GM03348 (cell line): ENCODE results near the gene YIF1A.
"Not testable (repeated sequence)": the region's sequence is repeated elsewhere in the genome, so short reads cannot be mapped to it uniquely, and the experiment has no call there.

Source experiments
- DNase-seq: peaks from one replicate; pipeline ENCODE4 v3.0.0; 2012; ENCODE audit warnings: low spot score

Gene YIF1A

GRCh38 chr11:66268952-66269905 lies 19.7 kb downstream of the YIF1A start:
- DNase-seq, result peak; percentile 54

DNA sequence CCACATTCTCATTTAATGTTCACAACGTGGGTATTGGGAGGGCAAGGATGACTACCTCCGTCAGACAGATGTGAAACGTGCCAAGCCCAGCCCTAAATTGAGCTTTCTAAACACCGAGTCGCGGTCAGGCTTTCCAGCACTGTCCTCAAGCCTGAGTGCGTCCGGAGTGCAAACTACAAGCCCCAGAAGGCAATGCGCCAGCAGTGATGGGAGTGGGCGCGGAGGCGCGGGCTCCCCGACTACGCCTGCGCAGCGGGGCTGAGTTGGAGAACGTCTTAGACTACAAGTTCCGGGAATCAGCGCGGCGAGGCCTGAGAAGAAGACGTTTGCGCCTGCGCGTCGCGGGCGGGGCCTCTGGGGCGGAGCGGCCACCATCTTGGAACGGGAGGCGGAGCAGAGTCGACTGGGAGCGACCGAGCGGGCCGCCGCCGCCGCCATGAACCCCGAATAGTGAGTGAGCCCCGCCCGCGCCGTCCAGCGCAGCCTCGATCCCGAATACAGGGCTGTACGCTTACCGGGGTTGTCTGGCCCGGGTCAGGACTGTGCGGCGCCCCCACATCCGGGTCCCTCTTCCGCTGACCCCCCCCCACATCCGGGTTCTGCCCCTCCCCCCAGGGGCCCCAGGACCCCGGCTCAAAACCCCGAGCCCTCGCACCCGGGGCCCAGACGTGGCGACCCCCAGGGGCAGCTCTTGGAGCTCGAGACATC lies 20.5 kb downstream of the YIF1A start, which contains the start of gene RAB1B:
Gene RAB1B (plus strand): TSS at position 396 of the 708 bp plus-strand sequence. CDS start 41 bp downstream, at position 437.
- DNase-seq, result peak; percentile 99

- DNase-seq, result peak; percentile 97
Measured at GRCh38 chr11:66267379-66268243, 21.3 kb downstream of the YIF1A start.

- DNase-seq, result no peak
Measured at GRCh38 chr11:66267039-66267378, 21.9 kb downstream of the YIF1A start.

DNA sequence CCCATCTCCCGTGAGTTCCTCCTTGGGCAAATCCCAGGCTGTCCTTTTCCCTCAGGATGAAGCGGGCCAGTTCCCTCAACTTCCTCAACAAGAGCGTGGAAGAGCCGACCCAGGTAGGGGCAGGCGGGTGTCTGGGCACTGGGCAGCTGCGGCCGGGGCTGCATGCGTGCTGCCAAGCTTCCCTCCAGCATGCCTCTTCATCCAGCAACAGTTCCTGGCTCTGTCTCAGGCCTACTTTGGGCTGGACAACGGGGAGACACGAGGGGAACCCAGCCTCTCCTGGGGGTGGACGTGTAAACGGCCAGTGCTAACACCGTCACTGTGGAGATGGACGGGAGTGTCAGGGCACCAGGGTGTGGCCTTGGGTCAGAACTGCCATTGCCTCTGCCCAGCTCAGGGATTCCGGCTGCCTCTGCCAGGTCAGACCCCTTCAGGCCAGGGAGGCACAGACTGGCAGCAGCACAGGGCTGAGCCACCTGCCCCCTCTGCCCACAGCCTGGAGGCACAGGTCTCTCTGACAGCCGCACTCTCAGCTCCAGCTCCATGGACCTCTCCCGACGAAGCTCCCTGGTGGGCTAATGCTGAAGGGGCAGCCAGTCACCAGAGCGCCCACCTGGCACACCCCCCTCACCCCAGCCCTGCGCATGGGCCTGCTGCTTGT lies 22.4 kb downstream of the YIF1A start:
- no peak for DNase-seq

DNA sequence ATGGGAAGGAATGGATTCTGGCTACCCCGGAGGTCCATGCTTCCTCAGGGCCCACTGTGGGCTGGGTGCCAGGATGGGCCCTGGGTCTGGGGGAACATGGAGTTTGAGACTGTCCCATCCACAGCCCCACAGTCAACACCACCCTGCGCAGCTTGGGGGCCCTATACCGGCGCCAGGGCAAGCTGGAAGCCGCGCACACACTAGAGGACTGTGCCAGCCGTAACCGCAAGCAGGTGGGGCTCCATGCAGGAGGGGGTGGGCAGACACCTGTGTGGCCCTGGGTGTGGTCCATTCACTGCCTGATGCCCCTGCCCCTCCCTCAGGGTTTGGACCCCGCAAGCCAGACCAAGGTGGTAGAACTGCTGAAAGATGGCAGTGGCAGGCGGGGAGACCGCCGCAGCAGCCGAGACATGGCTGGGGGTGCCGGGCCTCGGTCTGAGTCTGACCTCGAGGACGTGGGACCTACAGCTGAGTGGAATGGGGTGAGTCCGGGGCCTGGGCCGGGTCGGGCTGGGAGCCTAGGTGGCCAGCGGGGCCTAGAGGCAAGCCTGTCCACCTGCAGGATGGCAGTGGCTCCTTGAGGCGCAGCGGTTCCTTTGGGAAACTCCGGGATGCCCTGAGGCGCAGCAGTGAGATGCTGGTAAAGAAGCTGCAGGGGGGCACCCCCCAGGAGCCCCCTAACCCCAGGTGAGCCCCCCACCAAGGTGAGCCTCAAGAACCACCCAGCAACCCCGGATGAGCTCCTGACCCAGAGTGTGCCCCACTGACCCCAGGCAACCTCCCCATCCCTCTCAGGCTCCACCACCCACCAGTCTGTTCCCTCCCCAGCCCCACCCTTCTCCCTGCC lies 23.2 kb downstream of the YIF1A start:
- DNase-seq, result no peak

GRCh38 chr11:66264914-66265313 lies 24.0 kb downstream of the YIF1A start:
- no peak for DNase-seq

DNA sequence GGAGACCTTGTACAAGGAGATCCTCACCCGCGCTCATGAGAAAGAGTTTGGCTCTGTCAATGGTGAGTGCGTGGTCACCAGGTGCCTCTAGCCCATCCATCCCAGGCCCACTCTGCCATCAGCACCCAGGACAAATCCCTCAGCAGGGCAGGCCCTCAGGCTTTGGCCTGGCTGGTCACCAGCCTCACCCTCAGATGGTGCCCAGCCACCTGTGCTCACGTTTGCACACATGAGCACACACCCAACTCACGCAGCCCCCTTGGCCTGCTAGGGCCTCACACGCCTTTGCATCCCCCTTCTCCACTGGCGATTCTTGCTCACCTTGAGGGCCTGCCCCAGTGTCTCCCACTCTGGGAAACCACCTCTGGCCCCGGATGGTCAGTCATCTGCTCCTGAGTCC lies 24.6 kb downstream of the YIF1A start:
- no peak for DNase-seq

DNA sequence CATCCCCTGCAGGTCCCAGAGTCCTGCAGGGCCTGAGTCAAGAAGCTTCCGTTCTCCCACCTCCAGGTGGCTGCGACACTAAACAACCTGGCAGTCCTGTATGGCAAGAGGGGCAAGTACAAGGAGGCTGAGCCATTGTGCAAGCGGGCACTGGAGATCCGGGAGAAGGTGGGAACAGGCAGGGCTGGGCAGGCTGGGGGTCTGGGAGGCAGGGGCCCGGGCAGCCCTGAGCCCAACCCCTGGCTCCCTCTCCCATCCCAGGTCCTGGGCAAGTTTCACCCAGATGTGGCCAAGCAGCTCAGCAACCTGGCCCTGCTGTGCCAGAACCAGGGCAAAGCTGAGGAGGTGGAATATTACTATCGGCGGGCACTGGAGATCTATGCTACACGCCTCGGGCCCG lies 25.2 kb downstream of the YIF1A start:
- DNase-seq, result no peak

GRCh38 chr11:66263231-66263630 lies 25.7 kb downstream of the YIF1A start:
- no peak for DNase-seq

GRCh38 chr11:66262696-66263095 lies 26.2 kb downstream of the YIF1A start:
- DNase-seq, result no peak

DNA sequence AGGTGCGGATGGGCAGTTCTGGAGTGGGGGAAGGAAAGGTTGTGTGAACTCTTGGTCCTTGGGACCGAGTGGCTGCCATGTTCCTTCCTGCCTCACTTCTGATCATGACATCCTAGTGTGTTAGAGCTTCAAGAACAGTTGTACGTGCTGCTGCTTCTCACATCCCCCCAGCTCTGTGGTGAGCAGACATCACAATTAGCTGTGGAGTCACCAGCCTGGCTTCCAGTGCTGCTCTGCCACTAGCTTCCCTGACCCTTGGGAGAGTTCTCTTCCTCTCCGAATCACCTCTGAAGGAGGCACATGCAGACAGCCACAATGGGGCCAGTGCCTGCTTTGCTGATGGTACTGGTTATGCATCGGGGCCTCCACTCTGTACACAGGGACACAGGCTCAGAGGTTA lies 26.8 kb downstream of the YIF1A start:
- DNase-seq, result no peak

DNA sequence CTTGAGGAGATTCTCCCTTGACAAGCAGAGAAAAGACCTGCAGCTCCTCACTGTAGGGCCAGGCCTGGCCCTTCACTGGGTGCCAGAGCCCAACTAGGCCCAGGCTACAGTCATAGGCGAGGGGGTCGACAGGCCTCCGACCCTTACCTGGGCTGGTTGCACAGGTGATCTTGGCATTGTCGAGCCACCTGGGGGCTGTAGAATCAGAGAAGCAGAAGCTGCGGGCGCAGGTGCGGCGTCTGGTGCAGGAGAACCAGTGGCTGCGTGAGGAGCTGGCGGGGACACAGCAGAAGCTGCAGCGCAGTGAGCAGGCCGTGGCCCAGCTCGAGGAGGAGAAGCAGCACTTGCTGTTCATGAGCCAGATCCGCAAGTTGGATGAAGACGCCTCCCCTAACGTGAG lies 27.4 kb downstream of the YIF1A start:
- DNase-seq, result no peak

DNA sequence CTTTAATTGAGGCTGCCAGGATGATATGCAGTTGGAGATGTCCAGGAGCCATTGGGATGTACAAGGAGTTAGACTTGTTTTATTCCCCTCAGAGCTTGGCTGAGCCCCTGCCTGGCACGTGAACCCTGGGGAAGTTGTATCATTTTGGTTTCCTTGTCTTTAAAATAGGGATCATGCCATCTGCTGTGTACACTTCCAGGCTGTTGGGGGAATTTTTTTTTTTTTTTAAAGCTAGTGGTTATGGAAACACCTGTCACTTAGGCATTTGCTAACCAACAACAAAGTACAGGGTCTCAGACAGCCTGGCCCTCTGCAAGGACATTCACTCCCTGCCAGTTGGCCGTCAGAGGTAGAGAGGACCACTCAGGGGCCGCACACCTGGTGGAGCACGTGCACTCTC lies 29.0 kb downstream of the YIF1A start:
- DNase-seq, result no peak

DNA sequence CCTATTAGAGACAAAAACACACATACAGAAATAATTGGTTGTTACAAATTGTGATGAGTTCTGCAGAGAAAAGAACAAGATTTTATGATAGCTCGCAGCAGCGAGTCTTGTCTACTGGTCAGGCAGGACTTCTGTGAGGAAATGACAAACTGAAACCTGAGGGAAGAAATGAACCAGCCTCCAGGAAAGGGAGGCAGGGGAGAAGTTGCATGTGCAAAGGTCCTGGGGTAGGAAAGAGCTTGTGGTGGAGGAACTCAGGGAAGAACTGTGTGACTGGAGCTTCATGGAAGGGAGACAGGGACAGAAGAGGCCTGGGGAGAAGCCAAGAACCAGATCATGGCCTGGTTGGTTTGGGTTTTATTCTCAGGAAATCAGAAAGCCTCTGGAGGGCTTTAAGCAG lies 29.7 kb downstream of the YIF1A start:
- no peak for DNase-seq

DNA sequence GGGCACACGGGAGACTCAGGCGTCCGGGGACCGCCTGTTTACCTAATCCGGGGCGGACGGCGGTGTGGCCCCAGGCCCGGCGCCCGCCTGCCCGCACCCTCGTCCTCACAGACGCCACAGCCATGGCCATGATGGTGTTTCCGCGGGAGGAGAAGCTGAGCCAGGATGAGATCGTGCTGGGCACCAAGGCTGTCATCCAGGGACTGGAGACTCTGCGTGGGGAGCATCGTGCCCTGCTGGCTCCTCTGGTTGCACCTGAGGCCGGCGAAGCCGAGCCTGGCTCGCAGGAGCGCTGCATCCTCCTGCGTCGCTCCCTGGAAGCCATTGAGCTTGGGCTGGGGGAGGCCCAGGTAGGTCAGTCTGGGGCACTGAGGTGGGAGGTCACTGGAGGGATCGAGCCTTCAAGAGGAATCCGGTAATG lies 30.5 kb downstream of the YIF1A start:
- no peak for DNase-seq

DNA sequence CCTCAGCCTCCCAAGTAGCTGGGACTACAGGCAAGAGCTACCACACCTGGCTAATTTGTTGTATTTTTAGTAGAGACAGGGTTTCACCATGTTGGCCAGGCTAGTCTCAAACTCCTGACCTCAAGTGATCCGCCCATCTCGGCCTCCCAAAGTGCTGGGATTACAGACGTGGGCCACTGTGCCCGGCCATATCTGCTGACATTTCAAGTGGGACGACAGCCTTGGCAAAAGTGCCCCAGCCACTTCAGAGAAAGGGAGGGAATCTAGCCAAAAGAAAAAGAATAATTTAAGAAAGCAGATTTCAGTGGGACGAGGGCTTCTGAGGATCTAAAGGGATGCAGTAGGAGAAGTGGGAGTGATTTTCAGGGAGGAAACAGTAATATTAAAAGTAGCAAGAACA lies 35.9 kb downstream of the YIF1A start:
- DNase-seq, result not testable (repeated sequence)

- DNase-seq, result no peak
Measured at GRCh38 chr11:66251809-66252208, 37.1 kb downstream of the YIF1A start.

DNA sequence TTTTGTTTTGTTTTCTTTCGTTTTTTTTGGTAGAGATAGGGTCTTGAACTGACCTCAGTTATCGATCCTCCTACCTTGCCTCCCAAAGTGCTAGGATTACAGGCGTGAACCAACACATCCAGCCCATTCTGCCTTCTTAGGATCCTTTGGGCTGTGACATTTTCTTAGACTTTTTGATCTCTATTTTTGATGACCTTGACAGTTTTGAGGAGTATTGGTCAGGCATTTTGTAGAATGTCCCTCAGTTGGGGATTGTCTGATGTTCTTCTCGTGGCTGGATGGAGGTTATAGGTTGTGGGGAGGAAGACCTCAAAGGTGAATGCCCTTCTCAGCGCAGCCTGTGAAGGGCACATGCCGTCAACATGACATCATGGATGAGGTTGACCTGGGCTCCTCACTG lies 40.0 kb downstream of the YIF1A start:
- no peak for DNase-seq

- no peak for DNase-seq
Measured at GRCh38 chr11:66247801-66248200, 41.1 kb downstream of the YIF1A start.

DNA sequence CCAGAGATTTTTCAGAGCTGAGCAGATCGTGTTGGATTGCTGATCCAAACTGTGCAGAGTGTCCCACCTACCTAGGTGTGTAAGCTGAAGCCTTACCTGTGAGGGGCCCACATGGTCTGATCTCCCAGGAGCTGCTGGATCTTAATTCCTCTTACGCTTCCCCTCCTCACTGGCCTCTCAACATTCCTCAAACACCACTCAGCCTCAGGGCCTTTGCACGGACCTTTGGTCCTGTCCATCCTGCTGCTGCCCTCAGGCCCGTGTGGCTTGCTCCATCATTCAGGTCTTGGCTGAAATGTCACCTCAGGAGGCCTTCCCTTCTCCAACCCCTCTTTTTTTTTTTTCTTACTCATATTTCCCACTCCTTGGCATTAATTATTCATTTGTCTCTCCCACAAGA lies 41.6 kb downstream of the YIF1A start:
- DNase-seq, result no peak
